H1 (cell line): ENCODE results near the gene GUCA1A. TPM values are rescaled to one million over a fixed set of nuclear protein-coding genes. Genes with fewer than 3 reads are reported as not detected.

ENCODE experiments used
- CTCF ChIA-PET: fragments of 300-600 bp; sonication (Branson Sonifier 250); formaldehyde crosslinking; loops from one replicate; lab custom pipeline; 2021; ENCODE audit not compliant: partially characterized antibody; lab: Charles Lee
- POLR2A ChIA-PET: fragments of 300-600 bp; sonication (Branson Sonifier 250); formaldehyde crosslinking; loops from one replicate; lab custom pipeline; 2021; ENCODE audit warnings: inconsistent platforms; ENCODE audit not compliant: partially characterized antibody; lab: Charles Lee
- DNase-seq, 2 experiments: peaks; one replicate each; pipeline versions ENCODE4 v3.0.0 to v3.0.0-alpha.2; 2010 to 2022; ENCODE audit warnings: low spot score in 2 of 2, low read depth in 1 of 2, mixed read lengths in 1 of 2
- FAIRE-seq: peaks from 2 replicates; lab custom pipeline; 2011; peaks lifted over from hg19 to GRCh38; lab: Jason Lieb, UNC
- H2AFZ ChIP-seq: 2 replicates; pipeline ENCODE4 v1.8.1; 2012; ENCODE audit warnings: low read length, inconsistent platforms
- H2AK5ac ChIP-seq: 2 replicates; pipeline ENCODE4 v1.6.1; 2013; ENCODE audit warnings: low read depth, low read length
- H2BK120ac ChIP-seq: replicated peaks from 2 replicates; pipeline ENCODE3; 2013; ENCODE audit warnings: low read depth, low read length, inconsistent platforms
- H2BK12ac ChIP-seq: 2 replicates; pipeline ENCODE4 v1.6.1; 2013; ENCODE audit warnings: low read depth, low read length
- H2BK15ac ChIP-seq: 2 replicates; pipeline ENCODE4 v1.6.1; 2013; ENCODE audit warnings: low read length
- H2BK20ac ChIP-seq: 2 replicates; pipeline ENCODE4 v1.6.1; 2013; ENCODE audit warnings: low read length
- H2BK5ac ChIP-seq: 2 replicates; pipeline ENCODE4 v1.6.1; 2013; ENCODE audit warnings: low read depth, low read length
- H3K14ac ChIP-seq: 2 replicates; pipeline ENCODE4 v1.6.1; 2013; ENCODE audit warnings: inconsistent platforms; ENCODE audit not compliant: insufficient read length
- H3K18ac ChIP-seq: 2 replicates; pipeline ENCODE4 v1.6.1; 2013; ENCODE audit warnings: low read length; ENCODE audit errors: extremely low read depth
- H3K23ac ChIP-seq: 2 replicates; pipeline ENCODE4 v1.6.1; 2013; ENCODE audit warnings: inconsistent platforms; ENCODE audit not compliant: insufficient read length
- H3K23me2 ChIP-seq: 2 replicates; pipeline ENCODE4 v1.6.1; 2013; ENCODE audit warnings: low read depth, low read length
- H3K27ac ChIP-seq: 2 replicates; pipeline ENCODE4 v1.6.1; 2011; ENCODE audit warnings: low read depth, low read length, inconsistent platforms
- H3K27me3 ChIP-seq, 4 experiments: replicated peaks in 1 of 4; 1 replicate in 1 of 4; 2 replicates in 3 of 4; pipeline versions ENCODE4 v1.6.1 to v1.8.1; 2011 to 2013; ENCODE audit warnings: low read length in 3 of 4, mild to moderate bottlenecking in 3 of 4, inconsistent platforms in 2 of 4, mixed read lengths in 2 of 4, moderate library complexity in 1 of 4; ENCODE audit not compliant: control insufficient read depth in 3 of 4, insufficient read depth in 3 of 4; ENCODE audit errors: extremely low read depth in 1 of 4
- H3K36me3 ChIP-seq, 4 experiments: 2 replicates each; pipeline versions ENCODE4 v1.6.1 to v1.8.1; 2011 to 2013; ENCODE audit warnings: mild to moderate bottlenecking in 4 of 4, low read length in 3 of 4, moderate library complexity in 2 of 4, control low read depth in 1 of 4, inconsistent platforms in 1 of 4; ENCODE audit not compliant: insufficient read depth in 4 of 4, control insufficient read depth in 2 of 4
- H3K4ac ChIP-seq: replicated peaks from 2 replicates; pipeline ENCODE3; 2013; ENCODE audit warnings: low read length, low read depth, mixed read lengths, inconsistent platforms; ENCODE audit not compliant: insufficient read length
- H3K4me1 ChIP-seq, 4 experiments: replicated peaks in 1 of 4; 1 replicate in 1 of 4; 2 replicates in 3 of 4; pipeline versions ENCODE4 v1.6.1 to v1.8.1; 2011 to 2013; ENCODE audit warnings: low read length in 3 of 4, inconsistent platforms in 2 of 4, mixed read lengths in 1 of 4; ENCODE audit not compliant: insufficient read depth in 4 of 4, control insufficient read depth in 3 of 4
- H3K4me2 ChIP-seq, 2 experiments: 2 replicates each; pipeline versions ENCODE4 v1.6.1 to v1.8.1; 2011 to 2013; ENCODE audit warnings: low read depth in 2 of 2, low read length in 2 of 2, control low read depth in 1 of 2, inconsistent platforms in 1 of 2, mild to moderate bottlenecking in 1 of 2; ENCODE audit not compliant: insufficient read depth in 1 of 2
- H3K4me3 ChIP-seq, 4 experiments: fragments of 200-600, 300-600 bp in 1 of 4; sonication (generic), shearing (Covaris generic), sonication (Bioruptor Twin) in 1 of 4; 2 replicates each; pipeline versions ENCODE4 v1.5.1 to v1.8.1; 2011 to 2016; ENCODE audit warnings: low read length in 4 of 4, low read depth in 3 of 4, control low read depth in 2 of 4, inconsistent platforms in 2 of 4, mild to moderate bottlenecking in 2 of 4, mixed read lengths in 1 of 4, moderate library complexity in 1 of 4; ENCODE audit not compliant: insufficient read depth in 2 of 4; ENCODE audit errors: extremely low read depth in 1 of 4
- H3K56ac ChIP-seq: replicated peaks from 2 replicates; pipeline ENCODE3; 2013; ENCODE audit warnings: low read depth, mild to moderate bottlenecking, mixed read lengths, low read length, inconsistent platforms; ENCODE audit not compliant: insufficient read length
- H3K79me1 ChIP-seq: 2 replicates; pipeline ENCODE4 v1.6.1; 2013; ENCODE audit warnings: low read depth, low read length, control low read depth
- H3K79me2 ChIP-seq, 2 experiments: 2 replicates each; pipeline versions ENCODE4 v1.6.1 to v1.8.1; 2012 to 2013; ENCODE audit warnings: low read length in 2 of 2, mild to moderate bottlenecking in 2 of 2, inconsistent platforms in 1 of 2; ENCODE audit not compliant: insufficient read depth in 2 of 2, control insufficient read depth in 1 of 2
- H3K9ac ChIP-seq, 4 experiments: replicated peaks in 1 of 4; 1 replicate in 1 of 4; 2 replicates in 3 of 4; pipeline versions ENCODE4 v1.6.1 to v1.8.1; 2011 to 2013; ENCODE audit warnings: low read depth in 3 of 4, low read length in 3 of 4, control low read depth in 2 of 4, mild to moderate bottlenecking in 2 of 4, moderate library complexity in 2 of 4, inconsistent platforms in 1 of 4; ENCODE audit errors: extremely low read depth in 1 of 4
- H3K9me3 ChIP-seq, 2 experiments: 2 replicates each; pipeline versions ENCODE4 v1.6.1 to v1.8.1; 2012 to 2013; ENCODE audit warnings: mild to moderate bottlenecking in 2 of 2, moderate library complexity in 2 of 2, control low read depth in 1 of 2, inconsistent platforms in 1 of 2, low read depth in 1 of 2, low read length in 1 of 2, mixed read lengths in 1 of 2; ENCODE audit not compliant: insufficient read depth in 2 of 2
- H4K20me1 ChIP-seq, 2 experiments: replicated peaks in 1 of 2; 2 replicates each; pipeline versions ENCODE3 to v1.8.1; 2011 to 2013; ENCODE audit warnings: inconsistent platforms in 2 of 2, low read length in 2 of 2, mild to moderate bottlenecking in 1 of 2; ENCODE audit not compliant: insufficient read depth in 2 of 2, control insufficient read depth in 1 of 2
- H4K5ac ChIP-seq: 2 replicates; pipeline ENCODE4 v1.6.1; 2013; ENCODE audit warnings: low read length, low read depth, mixed read lengths, inconsistent platforms; ENCODE audit not compliant: insufficient read length
- H4K8ac ChIP-seq: 2 replicates; pipeline ENCODE4 v1.8.0; 2013; ENCODE audit warnings: mild to moderate bottlenecking, moderate library complexity, low read length, inconsistent platforms; ENCODE audit not compliant: insufficient read depth; ENCODE audit errors: extremely low read depth
- H4K91ac ChIP-seq: replicated peaks from 2 replicates; pipeline ENCODE3; 2013; ENCODE audit warnings: low read length, mixed read lengths, inconsistent platforms; ENCODE audit not compliant: insufficient read length
- TAF1 ChIP-seq: IDR thresholded peaks from 2 replicates; pipeline ENCODE4 v1.6.1; 2011; ENCODE audit warnings: mild to moderate bottlenecking, low read depth, low read length
- TBP ChIP-seq: IDR thresholded peaks from 2 replicates; pipeline ENCODE4 v1.6.1; 2011; ENCODE audit warnings: low read depth, low read length, improper control_type of control experiment
- ZNF274 ChIP-seq: IDR thresholded peaks from 2 replicates; pipeline ENCODE4 v1.7.0; 2012; ENCODE audit warnings: low read length, borderline replicate concordance; ENCODE audit errors: extremely low read depth
- WGBS, 2 experiments: shearing (Covaris generic) in 1 of 2; methylation state at CpG; one replicate each; pipeline versions ENCODE4 v1.1.6 to v1.1.7; 2013 to 2015; ENCODE audit warnings: low lambda C conversion rate in 2 of 2, mixed read lengths in 2 of 2, inconsistent platforms in 1 of 2, low coverage in 1 of 2, missing lambda C conversion rate in 1 of 2; ENCODE audit not compliant: insufficient replicate concordance in 2 of 2, insufficient coverage in 1 of 2, insufficient read length in 1 of 2; ENCODE audit errors: extremely low coverage in 1 of 2, missing lambda C conversion rate in 1 of 2; 5-methylcytosine and 5-hydroxymethylcytosine counted together
- polyA plus RNA-seq, 7 experiments: library from polyadenylated mRNA; depleted of rRNA in 3 of 7; stranded (reverse) in 5 of 7; unstranded in 2 of 7; fragments of >200 nt in 5 of 7; fragments of 200-250 nt in 2 of 7; gene quantifications; 1 replicate in 5 of 7; 2 replicates in 1 of 7; 4 replicates in 1 of 7; pipeline versions ENCODE4 v1.2.1 to v1.2.3, GENCODE V29; 2011 to 2013; ENCODE audit warnings: missing spikeins in 2 of 7, mixed read lengths in 2 of 7
- total RNA-seq: library from RNA; stranded (reverse); fragmentation: NEBNext Ultra II Directional; extraction: Animal tissue kit (Norgen Biotek cat#: 25700); gene quantifications from 2 replicates; pipeline ENCODE4 v1.2.1, GENCODE V29; 2021

Gene GUCA1A
- total and polyA plus RNA-seq, 2 of the 8 experiments (the other 6 are each of a cell fraction or from before 2014, with no cell fraction given) = 4.6 to 24.6 TPM

DNA sequence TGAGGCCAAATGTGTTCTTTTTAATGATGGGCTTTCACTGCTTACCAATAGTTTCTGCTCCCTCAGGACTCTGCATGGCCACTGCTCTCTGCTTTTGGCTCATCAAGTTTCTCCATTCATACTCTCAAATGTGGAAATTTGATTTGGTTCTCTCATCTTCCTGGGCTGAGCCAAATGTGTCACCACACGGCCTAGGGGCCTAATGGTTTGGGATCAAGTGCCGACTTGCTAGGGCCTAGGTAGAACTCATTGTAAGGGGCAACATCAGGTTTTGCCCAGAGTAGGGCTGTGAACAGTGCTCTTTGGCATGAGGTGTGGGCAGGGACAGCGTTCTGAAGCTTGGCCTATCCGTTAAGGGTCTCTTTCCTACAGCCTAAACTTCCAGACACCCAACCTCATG, 48.4 kb downstream of the GUCA1A start:
- Histone ChIP-seq H3K56ac (no peak overlapping the region), H4K20me1 (no peaks in the 10 kb centered on the region), H2BK5ac (no peak overlapping the region), H2BK12ac (no peak overlapping the region), H3K27me3 (no peaks in the 10 kb centered on the region), H3K23ac (no peak overlapping the region), H2AFZ (no peak overlapping the region), H3K23me2 (no peaks in the 10 kb centered on the region), H3K79me2 (peaks cover 0 to 9% of the 10 kb centered on the region in 2 experiments; a peak in 2 of 4 replicates), H3K27ac (no peak overlapping the region), H2BK20ac (no peak overlapping the region), H4K5ac (no peak overlapping the region), H4K8ac (no peak overlapping the region), H3K4me1 (no peaks in the 10 kb centered on the region; a peak in 1 of 7 replicates), H3K36me3 (peaks cover 0 to 2% (median 0%) of the 10 kb centered on the region in 4 experiments; a peak in 1 of 8 replicates), H3K4ac (no peak overlapping the region), H3K4me3 (no peak overlapping the region), H3K9ac (no peak overlapping the region), H4K91ac (no peak overlapping the region), H3K9me3 (no peaks in the 10 kb centered on the region), H2BK120ac (no peak overlapping the region), H2AK5ac (no peak overlapping the region), H3K4me2 (no peak overlapping the region), H3K14ac (no peak overlapping the region), H3K18ac (no peak overlapping the region), H3K79me1 (no peaks in the 10 kb centered on the region), H2BK15ac (peak overlapping the region; percentile 53; the same call in 1 of the 2 replicates)
- FAIRE-seq (no peak), DNase-seq (no peak)
- POLR2A ChIA-PET = interaction anchor here (1.2 to 1.6 kb wide), 4 partner anchors 79 to 326 kb away, joined by 3 to 5 read pairs (median 4); partner anchors contain the start of gene C6orf132
- CTCF ChIA-PET = interaction anchor here (0.8 kb wide), 1 partner anchor 326 kb away, joined by 3 read pairs; no protein-coding TSS in a partner anchor
- WGBS, 2 experiments = 88% methylated on average over 4 of the region's 4 CpGs; no CpG with 5 or more reads in 1 of the 2 experiments
- no peak for TF ChIP-seq ZNF274
- TF ChIP-seq TBP = no peak
- TF ChIP-seq TAF1 = no peak
